Endothelial cell of umbilical vein (primary cell): ENCODE results near the gene GTPBP2. TPM values are rescaled to one million over a fixed set of nuclear protein-coding genes. Genes with fewer than 3 reads are reported as not detected.
A peak's percentile ranks its signal among the peaks of the same experiment; 100 is the strongest.

Experiments
- BruUV-seq: library from RNA; stranded (reverse); fragments of 400-500 nt; replicated peaks from 2 replicates; lab custom pipeline; 2021; lab: Mats Ljungman, UMichigan
- CTCF ChIA-PET: fragments of 300-600, 350-600 bp; sonication (Branson Sonifier 250); formaldehyde crosslinking; loops from one replicate; lab custom pipeline; 2021; ENCODE audit warnings: antibody characterized with exemption, inconsistent platforms; lab: Charles Lee
- POLR2A ChIA-PET: fragments of 300-600, 350-600 bp; sonication (Branson Sonifier 250); formaldehyde crosslinking; loops from one replicate; lab custom pipeline; 2021; ENCODE audit warnings: antibody characterized with exemption, inconsistent platforms; lab: Charles Lee
- DNase-seq: peaks from one replicate; pipeline ENCODE4 v3.0.0-alpha.2; 2011; ENCODE audit warnings: low read depth, low spot score
- FAIRE-seq: peaks from 2 replicates; lab custom pipeline; 2011; peaks lifted over from hg19 to GRCh38; lab: Jason Lieb, UNC
- H2AFZ ChIP-seq: 2 replicates; pipeline ENCODE4 v1.6.0; 2012; ENCODE audit warnings: low read depth, low read length, control low read depth, inconsistent platforms
- H3K27ac ChIP-seq: 2 replicates; pipeline ENCODE4 v1.5.1; 2011; ENCODE audit warnings: low read depth, mild to moderate bottlenecking, control low read depth, low read length, moderate library complexity; ENCODE audit not compliant: insufficient read depth
- H3K27me3 ChIP-seq, 2 experiments: 2 replicates each; pipeline versions ENCODE4 v1.6.0 to v1.6.1; 2011; ENCODE audit warnings: low read length in 2 of 2, mixed read lengths in 1 of 2; ENCODE audit not compliant: control insufficient read depth in 2 of 2, insufficient read depth in 2 of 2
- H3K36me3 ChIP-seq, 2 experiments: 2 replicates in 1 of 2; 3 replicates in 1 of 2; pipeline ENCODE4 v1.5.1; 2011; ENCODE audit warnings: low read length in 2 of 2, mild to moderate bottlenecking in 1 of 2, moderate library complexity in 1 of 2; ENCODE audit not compliant: control insufficient read depth in 2 of 2, insufficient read depth in 2 of 2; ENCODE audit errors: extremely low read depth in 1 of 2
- H3K4me1 ChIP-seq: 3 replicates; pipeline ENCODE4 v1.5.1; 2011; ENCODE audit warnings: mild to moderate bottlenecking, low read length; ENCODE audit not compliant: control insufficient read depth, insufficient read depth; ENCODE audit errors: extremely low read depth
- H3K4me2 ChIP-seq: 2 replicates; pipeline ENCODE4 v1.6.1; 2011; ENCODE audit warnings: low read length, control low read depth, mixed read lengths; ENCODE audit not compliant: insufficient read depth
- H3K4me3 ChIP-seq, 3 experiments: fragments of 200-600 bp in 1 of 3; sonication (generic), shearing (Covaris generic) in 1 of 3; replicated peaks in 1 of 3; 2 replicates each; pipeline ENCODE4 v1.5.1; 2011 to 2016; ENCODE audit warnings: control low read depth in 3 of 3, low read length in 3 of 3, mild to moderate bottlenecking in 2 of 3, inconsistent platforms in 1 of 3, low read depth in 1 of 3, moderate library complexity in 1 of 3; ENCODE audit not compliant: insufficient read depth in 1 of 3
- H3K79me2 ChIP-seq: 2 replicates; pipeline ENCODE4 v1.6.0; 2012; ENCODE audit warnings: low read length, inconsistent platforms; ENCODE audit not compliant: control insufficient read depth, insufficient read depth
- H3K9ac ChIP-seq: replicated peaks from 2 replicates; pipeline ENCODE3; 2011; ENCODE audit warnings: low read length, control low read depth; ENCODE audit not compliant: insufficient read depth; ENCODE audit errors: extremely low read depth
- H3K9me1 ChIP-seq: replicated peaks from 3 replicates; pipeline ENCODE4 v1.6.0; 2011; ENCODE audit warnings: mild to moderate bottlenecking, low read length; ENCODE audit not compliant: control insufficient read depth, insufficient read depth; ENCODE audit errors: extremely low read depth
- H3K9me3 ChIP-seq: replicated peaks from 2 replicates; pipeline ENCODE4 v1.5.1; 2012; ENCODE audit warnings: low read length, inconsistent platforms; ENCODE audit not compliant: control insufficient read depth, insufficient read depth
- H4K20me1 ChIP-seq: replicated peaks from 2 replicates; pipeline ENCODE3; 2011; ENCODE audit warnings: mild to moderate bottlenecking, low read length; ENCODE audit not compliant: control insufficient read depth, insufficient read depth; ENCODE audit errors: extremely low read depth
- CTCF ChIP-seq, 2 donors: IDR thresholded peaks; 1 replicate in 1 of 2; 2 replicates in 1 of 2; pipeline ENCODE4 v1.5.1; 2011; ENCODE audit warnings: low read length in 2 of 2, mild to moderate bottlenecking in 2 of 2, moderate library complexity in 2 of 2, control low read depth in 1 of 2, inconsistent platforms in 1 of 2, low read depth in 1 of 2; ENCODE audit not compliant: insufficient read depth in 1 of 2; ENCODE audit errors: extremely low read depth in 1 of 2
- FOS ChIP-seq: IDR thresholded peaks from 2 replicates; pipeline ENCODE4 v1.6.1; 2011; ENCODE audit warnings: mild to moderate bottlenecking, low read length, moderate library complexity, borderline replicate concordance; ENCODE audit not compliant: insufficient read depth
- GATA2 ChIP-seq: IDR thresholded peaks from 2 replicates; pipeline ENCODE4 v1.7.0; 2011; ENCODE audit warnings: low read depth, mild to moderate bottlenecking, moderate library complexity, mixed read lengths, low read length; ENCODE audit not compliant: insufficient read length, insufficient read depth
- MYC ChIP-seq: IDR thresholded peaks from one replicate; pipeline ENCODE4 v1.6.1; 2011; ENCODE audit warnings: mild to moderate bottlenecking, low read depth, low read length
- POLR2A ChIP-seq: IDR thresholded peaks from 2 replicates; pipeline ENCODE4 v1.6.1; 2012; ENCODE audit warnings: low read depth, mild to moderate bottlenecking, control low read depth, low read length
- POLR2AphosphoS5 ChIP-seq: IDR thresholded peaks from 2 replicates; pipeline ENCODE4 v1.6.1; 2012; ENCODE audit warnings: low read depth, mild to moderate bottlenecking, control low read depth, low read length, moderate library complexity; ENCODE audit not compliant: insufficient read depth
- dilution Hi-C: fragments of 300-500 bp; cut with MboI; formaldehyde crosslinking; loops from one replicate; pipeline ENCODE4 v1.15.0; 2019; ENCODE audit warnings: low sequenced_read_pairs; ENCODE audit not compliant: extremely low pct_ligation_motif_present
- intact Hi-C: fragments of 100-400 bp; cut with micrococcal nuclease; formaldehyde crosslinking; loops from one replicate; pipeline ENCODE4 v1.10.0; 2022
- polyA plus RNA-seq, 4 experiments: library from polyadenylated mRNA; depleted of rRNA in 3 of 4; stranded (reverse) in 3 of 4; unstranded in 1 of 4; fragments of >200 nt; gene quantifications; 2 replicates each; pipeline versions ENCODE4 v1.2.1 to v1.2.3, GENCODE V29; 2011 to 2012; ENCODE audit warnings: missing spikeins in 1 of 4
- total RNA-seq: library from RNA; stranded (reverse); gene quantifications from 2 replicates; pipeline ENCODE4 v1.2.3, GENCODE V29; 2021
- TF ChIP-seq, protein P1 (sequence below): IDR thresholded peaks from 2 replicates; pipeline ENCODE4 v1.6.1; 2011; ENCODE audit not compliant: insufficient read depth, insufficient read length

GTPBP2 gene
- total and polyA plus RNA-seq, 2 donors (not counting 3 experiments of a cell fraction or from before 2014, with no cell fraction given), result 87.1 to 112 TPM

DNA sequence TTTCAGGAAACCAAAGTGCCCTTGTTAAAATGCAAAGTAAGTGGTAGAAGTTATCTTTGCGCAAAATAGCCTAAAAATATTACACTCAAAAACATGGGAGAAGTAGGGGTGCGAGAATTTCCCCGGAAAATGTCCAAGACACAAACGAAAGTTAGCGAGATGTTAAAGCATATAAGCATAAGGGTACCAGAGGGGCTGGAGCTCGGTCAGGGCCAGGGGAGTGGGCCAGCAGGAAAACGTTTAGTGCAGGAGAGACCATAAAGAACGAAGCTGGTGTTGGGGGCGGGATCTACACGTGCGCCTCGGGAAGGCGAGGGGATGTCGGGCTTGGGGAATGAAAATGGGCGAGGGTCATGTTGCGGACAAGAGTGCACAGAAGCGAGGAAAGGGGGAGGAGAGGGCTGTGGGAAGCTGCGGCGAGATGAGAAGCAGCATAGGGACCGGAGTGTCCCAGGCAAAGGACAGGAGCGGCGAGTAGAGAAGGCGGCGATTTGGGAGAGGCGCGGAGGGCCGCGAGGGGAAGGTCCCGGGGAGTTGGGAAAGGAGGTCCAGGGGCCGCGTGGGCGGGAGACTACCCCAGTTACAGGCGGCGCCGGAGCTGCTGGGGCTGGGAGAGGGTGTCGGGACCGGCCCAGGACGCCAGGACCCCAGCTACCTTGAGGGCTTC, 53.8 kb downstream of the GTPBP2 start:
- dilution Hi-C loops, result no loop called here
- intact Hi-C loops, result loop anchor here (2.0 kb wide), 1 partner anchor 58 kb away; the partner anchor contains the start of genes POLR1C and YIPF3
- TF ChIP-seq GATA2 (no peak), FOS (no peak), POLR2AphosphoS5 (no peak), MYC (peak; percentile 52), CTCF (IDR thresholded peaks at IDR 0.05; ENCODE audit: extremely low read depth in 1 of 2, insufficient read depth in 1 of 2, low read depth in 1 of 2, low read length in 2 of 2) (no peak), POLR2A (no peak)
- TF ChIP-seq, protein P1, sequence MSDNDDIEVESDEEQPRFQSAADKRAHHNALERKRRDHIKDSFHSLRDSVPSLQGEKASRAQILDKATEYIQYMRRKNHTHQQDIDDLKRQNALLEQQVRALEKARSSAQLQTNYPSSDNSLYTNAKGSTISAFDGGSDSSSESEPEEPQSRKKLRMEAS, result peak; percentile 59
- Histone ChIP-seq H3K36me3 (peaks cover 3 to 4% of the 10 kb centered on the region in 2 experiments), H3K4me1 (peaks cover 24% of the 10 kb centered on the region), H3K9me3 (no peaks in the 10 kb centered on the region), H3K9ac (peak overlapping the region; percentile 52), H3K79me2 (peaks cover 63% of the 10 kb centered on the region), H3K27ac (no peak overlapping the region), H3K4me3 (peak overlapping the region; percentile 14 to 89 (median 76)), H3K27me3 (no peaks in the 10 kb centered on the region), H2AFZ (peak overlapping the region; percentile 94), H3K9me1 (no peaks in the 10 kb centered on the region), H4K20me1 (no peaks in the 10 kb centered on the region), H3K4me2 (peak overlapping the region; percentile 82)
- TSS peak; percentile 35 for BruUV-seq
- CTCF ChIA-PET, result interaction anchor here (1.3 to 1.5 kb wide), 2 partner anchors 500 to 504 kb away, joined by 3 to 6 read pairs; no protein-coding TSS in a partner anchor
- DNase-seq (peak; percentile 53), FAIRE-seq (no peak)
- POLR2A ChIA-PET, result interaction anchor here (0.6 to 1.5 kb wide), 3 partner anchors 54 to 1787 kb away, joined by 3 to 4 read pairs (median 4); partner anchors contain the start of genes POLR1C and YIPF3
